Activated naive CD8-positive, alpha-beta T cell treated with anti-CD3 and anti-CD28 coated beads, Interleukin-2, amount 50 U/mL, for 16 hours (primary cell): ENCODE measurements around the gene SFT2D1.
"Not testable (repeated sequence)": the region's sequence is repeated elsewhere in the genome, so short reads cannot be mapped to it uniquely, and the experiment has no call there.

ENCODE experiments used
- DNase-seq: peaks from one replicate; pipeline ENCODE4 v3.0.0-alpha.2; 2020; ENCODE audit warnings: low read depth, low spot score

SFT2D1 gene

DNA sequence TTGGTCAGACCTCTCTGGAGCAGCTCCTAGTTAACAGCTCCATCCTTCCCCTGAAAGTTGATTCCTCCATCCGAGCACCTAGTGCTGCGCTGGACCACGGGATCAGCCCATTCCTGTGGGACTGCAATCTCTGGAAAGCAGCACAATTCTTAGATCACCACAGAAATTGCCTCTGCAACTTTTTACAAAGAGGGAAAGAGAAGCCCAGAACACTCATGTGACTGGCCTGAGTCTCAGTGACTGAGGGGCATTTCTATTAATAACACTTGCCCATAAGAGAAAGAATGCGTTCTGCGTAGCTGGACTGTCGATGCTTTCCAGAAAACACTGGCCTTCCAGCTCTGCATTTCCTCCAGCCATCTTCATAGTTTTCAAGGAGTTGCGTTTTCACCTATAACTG, 22.1 kb upstream of the SFT2D1 start:
- no peak for DNase-seq

GRCh38 chr6:166362427-166362826, 20.1 kb upstream of the SFT2D1 start:
- DNase-seq, result not testable (repeated sequence)

GRCh38 chr6:166361077-166361429, 18.7 kb upstream of the SFT2D1 start:
- DNase-seq, result no peak

DNA sequence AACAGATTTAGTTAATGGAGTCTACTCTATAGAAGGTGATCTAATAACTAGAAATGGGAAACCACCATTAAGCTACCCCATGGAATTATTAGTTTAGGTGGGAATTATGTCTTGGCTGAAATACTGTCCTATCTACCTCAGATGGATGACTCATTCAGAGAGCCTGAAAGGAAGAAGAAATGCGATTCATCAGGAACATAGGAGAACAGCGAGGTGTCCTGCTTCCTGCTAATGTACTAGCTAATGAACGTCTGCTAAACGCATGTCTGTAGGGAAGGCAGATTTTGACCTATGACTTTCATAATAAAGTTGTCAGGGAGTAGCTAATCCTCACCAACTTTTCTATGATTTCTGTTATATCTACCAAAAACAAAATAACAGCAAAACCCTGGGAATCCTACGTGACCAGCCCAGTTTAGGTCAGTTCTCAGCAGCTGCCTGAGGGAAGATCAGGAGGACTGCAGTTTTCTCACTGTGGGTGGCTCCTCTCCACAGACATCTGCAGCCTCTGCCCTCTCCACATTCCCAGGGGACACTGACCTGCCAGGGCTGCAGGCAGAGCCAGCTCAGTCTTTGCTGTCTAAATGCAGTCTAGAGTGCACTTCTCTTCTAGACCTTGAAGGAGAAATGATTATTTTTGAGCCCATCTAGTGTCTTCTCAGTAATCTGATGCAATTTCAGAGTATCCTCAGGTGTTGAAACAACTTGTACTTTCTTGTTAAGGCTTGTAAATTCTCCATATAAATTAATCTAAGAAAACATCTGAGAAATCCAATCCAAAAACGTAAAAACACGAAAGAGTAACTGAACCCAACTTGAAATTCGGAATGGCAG, 18.1 kb upstream of the SFT2D1 start:
- DNase-seq, result no peak

DNA sequence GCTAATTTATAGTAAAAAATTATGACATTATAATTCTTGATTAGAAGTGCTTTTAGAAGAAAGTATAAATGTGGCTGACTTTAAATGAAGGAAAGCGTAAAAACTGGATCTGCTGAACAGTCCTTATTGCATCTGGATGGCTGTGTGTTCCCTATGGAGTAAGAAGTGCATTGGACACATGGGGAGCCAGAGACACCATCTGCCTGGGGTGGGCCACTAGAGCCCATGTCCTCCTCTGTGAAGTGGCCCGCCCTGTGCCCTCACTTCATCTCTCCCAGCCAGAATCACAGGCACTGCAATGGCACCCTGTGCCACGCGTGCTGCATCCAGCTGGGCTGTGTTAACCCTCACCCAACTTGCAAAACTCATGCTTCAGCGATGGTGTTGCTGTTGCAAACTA, 13.2 kb upstream of the SFT2D1 start:
- DNase-seq, result no peak

GRCh38 chr6:166354965-166355364, 12.6 kb upstream of the SFT2D1 start:
- DNase-seq, result no peak

- DNase-seq, result no peak
These were observed 11.8 kb upstream of the SFT2D1 start for GRCh38 chr6:166354143-166354542.

GRCh38 chr6:166353507-166353906, 11.2 kb upstream of the SFT2D1 start:
- DNase-seq, result no peak

DNA sequence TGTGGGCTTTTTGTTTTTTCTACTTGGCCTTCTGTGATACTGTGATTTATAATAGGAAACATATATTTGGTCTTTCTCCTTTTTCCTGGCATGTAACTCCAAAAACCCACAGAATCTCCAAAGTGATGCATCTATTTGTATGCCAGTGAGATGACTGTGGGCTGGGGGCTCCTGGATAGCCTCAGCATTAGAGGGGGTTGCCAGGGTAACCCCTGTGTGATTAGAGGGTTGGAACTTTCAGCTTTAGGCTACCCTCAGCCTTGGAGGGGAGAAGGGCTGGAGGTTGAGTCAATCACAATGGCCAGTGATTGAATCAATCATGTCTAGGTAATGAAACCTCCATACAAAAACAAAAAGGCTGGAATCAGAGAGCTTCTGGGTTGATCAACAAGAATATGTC, 10.6 kb upstream of the SFT2D1 start:
- no peak for DNase-seq

DNA sequence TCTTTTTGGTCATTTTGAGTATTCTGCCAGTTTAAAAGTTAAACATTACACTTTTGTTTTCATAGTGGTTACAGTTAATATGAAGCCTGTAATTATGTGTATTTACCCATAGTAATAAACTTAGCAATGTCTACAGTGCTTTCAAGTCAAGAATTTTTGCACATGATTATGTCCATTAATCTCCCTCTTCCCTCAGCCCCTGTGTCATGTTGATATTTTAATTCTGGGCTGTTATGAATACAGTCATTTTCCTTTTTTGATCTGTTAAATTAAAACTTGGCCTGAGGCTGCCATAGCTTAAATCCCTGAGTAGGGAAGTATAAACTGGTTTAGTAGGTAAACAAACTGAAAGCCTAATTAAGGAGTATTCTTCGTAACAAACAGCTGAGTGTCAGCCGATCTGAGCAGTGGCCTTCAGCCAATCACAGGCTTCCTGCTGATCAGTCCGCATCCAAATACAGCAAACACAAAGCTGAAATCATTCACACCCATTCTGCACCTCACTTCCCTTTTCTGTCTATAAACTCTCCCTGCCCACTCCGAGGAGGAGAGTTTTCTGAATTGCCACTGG, 9.5 kb upstream of the SFT2D1 start:
- no peak for DNase-seq

DNA sequence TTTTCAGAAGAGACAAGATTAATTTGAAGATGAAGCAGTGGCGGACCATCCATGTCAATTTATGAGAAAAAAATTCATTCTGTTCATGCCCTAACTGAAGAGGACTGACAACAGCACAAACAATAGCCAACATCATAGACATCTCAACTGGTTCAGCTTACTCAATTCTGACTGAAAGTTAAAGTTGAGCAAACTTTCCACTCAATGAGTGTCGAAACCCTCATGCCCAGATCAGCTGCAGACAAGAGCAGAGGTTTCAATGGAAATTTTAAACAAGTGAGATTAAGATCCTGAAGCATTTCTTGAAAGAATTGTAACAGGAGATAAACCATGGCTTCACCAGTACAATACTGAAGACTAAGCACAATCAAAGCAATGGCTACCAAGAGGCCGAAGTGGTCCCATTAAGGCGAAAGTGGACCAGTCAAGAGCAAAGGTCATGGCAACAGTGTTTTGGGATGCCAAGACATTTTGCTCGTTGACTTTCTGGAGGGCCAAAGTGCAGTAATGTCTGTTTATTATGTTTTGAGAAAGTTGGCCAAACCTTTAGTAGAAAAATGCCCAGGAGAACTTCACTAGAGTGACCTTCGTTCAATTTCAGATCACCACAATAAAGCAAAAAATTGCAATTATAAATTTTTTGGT, 6.1 kb upstream of the SFT2D1 start:
- no peak for DNase-seq

GRCh38 chr6:166346965-166347364, 4.6 kb upstream of the SFT2D1 start:
- DNase-seq, result no peak

DNA sequence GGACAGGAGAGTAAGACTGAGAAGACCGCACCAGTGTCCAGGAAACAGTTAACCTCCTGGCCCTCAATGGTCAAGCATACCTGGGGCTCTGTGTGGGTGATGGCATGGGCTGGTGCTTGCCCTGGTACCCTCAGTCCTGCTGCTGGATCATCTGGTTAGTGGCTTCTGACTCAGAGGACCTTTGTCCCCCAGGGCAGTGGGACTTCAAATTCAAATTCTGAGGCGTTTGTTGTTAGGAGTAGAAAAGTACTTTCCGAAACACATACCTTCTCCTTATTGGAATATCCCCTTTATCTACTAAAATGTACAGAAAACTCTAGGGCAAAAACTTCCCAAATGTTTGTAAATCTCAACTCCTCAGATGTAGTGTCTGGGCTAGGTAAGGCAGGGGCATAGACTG, 4.1 kb upstream of the SFT2D1 start:
- DNase-seq, result no peak

- not testable (repeated sequence) for DNase-seq
These were observed 3.3 kb upstream of the SFT2D1 start for GRCh38 chr6:166345672-166346071.

GRCh38 chr6:166344921-166345320, 2.6 kb upstream of the SFT2D1 start:
- DNase-seq, result not testable (repeated sequence)

DNA sequence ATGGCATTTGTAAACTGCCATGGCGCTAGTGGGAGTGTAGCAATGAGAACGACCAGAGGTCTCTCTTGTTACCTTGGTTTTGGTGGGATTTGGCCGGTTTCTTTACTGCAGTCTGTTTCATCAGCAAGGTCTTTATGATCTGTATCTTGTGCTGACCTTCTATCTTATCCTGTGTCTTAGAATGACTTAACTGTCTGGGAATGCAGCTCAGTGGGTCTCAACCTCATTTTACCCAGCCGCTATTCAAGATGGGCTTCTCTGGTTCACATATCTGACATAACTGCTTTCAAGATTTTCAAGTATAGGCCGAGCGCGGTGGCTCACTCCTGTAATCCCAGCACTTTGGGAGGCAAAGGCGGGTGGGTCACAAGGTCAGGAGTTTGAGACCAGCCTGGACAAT, 1.9 kb upstream of the SFT2D1 start:
- no peak for DNase-seq

- no peak for DNase-seq
These were observed 774 bp upstream of the SFT2D1 start for GRCh38 chr6:166343150-166343487.

DNA sequence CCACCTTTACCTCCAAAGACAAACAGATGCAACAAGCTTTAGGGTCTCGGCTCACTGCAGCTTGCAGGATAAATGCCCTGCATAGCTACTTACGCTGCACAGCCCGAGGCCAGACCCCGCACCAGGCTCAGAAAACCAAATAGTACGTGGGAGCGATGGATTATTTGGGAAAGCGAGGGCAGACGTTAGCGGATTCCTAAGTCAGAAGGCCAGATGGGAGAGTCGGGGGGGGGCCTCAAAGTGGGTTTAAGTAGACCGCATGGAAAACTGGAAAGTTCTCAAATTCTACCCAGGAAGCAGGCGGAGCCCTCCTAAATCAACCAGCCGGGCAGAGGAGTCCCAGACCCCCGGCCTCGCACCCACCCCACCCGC, 382 bp downstream of the SFT2D1 start:
- DNase-seq, result no peak

- DNase-seq, result no peak
These were observed 881 bp downstream of the SFT2D1 start for GRCh38 chr6:166341464-166341863.

DNA sequence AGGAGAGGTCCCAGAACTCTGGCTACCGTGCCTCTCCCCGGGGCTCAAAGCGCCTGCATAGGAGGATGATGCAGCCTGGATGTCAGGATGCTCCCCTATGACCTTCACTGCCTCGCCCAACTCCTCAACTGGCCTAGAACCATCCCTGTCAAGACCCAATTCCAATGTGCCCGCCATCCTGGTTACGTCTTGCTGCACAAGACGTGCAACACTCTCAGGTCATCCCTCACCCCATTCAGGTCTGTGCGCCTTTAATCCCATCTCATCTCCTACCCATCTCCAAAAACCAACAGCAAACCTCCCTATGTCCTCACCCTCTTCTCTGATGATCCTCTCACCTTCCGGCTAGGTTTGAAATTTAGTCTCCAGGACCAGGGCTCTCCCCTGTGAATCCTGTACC, 3.5 kb downstream of the SFT2D1 start:
- no peak for DNase-seq

DNA sequence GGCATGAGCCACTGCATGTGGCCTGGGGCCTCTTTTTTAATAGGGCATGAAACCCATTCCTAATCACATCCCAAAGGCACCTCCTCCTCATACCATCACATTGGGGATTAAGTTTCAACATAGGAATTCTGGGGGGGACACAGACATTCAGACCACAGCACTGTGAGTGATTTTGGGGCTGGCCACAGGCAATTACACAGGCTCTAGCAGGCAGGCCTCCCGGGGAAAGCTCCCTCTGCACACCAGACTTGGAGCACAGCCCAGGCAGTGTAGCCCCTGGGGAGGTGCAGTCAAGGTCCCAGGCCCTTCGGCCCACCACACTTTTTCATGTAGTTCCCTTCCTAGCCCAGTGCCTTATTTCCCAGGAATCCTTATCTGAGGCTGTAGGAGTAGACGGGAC, 5.5 kb downstream of the SFT2D1 start:
- no peak for DNase-seq

- no peak for DNase-seq
These were observed 6.7 kb downstream of the SFT2D1 start for GRCh38 chr6:166335378-166336302.
